Keratinocyte (primary cell): ENCODE results near the gene NDUFC2.

Experiments used
- EZH2 ChIP-seq: IDR thresholded peaks from one replicate; pipeline ENCODE4 v1.6.1; 2012; ENCODE audit warnings: inconsistent platforms, mild to moderate bottlenecking, low read length, moderate library complexity
- TF ChIP-seq, protein P1 (sequence below), 3 experiments: IDR thresholded peaks in 1 of 3; conservative IDR thresholded peaks in 1 of 3; optimal IDR thresholded peaks in 1 of 3; 2 replicates in 2 of 3; 3 replicates in 1 of 3; pipeline versions ENCODE3 to v1.5.1; 2011; ENCODE audit warnings: low read length in 3 of 3, mild to moderate bottlenecking in 3 of 3, moderate library complexity in 2 of 3, control low read depth in 1 of 3, inconsistent platforms in 1 of 3; ENCODE audit not compliant: insufficient read depth in 2 of 3; ENCODE audit errors: extremely low read depth in 1 of 3

DNA sequence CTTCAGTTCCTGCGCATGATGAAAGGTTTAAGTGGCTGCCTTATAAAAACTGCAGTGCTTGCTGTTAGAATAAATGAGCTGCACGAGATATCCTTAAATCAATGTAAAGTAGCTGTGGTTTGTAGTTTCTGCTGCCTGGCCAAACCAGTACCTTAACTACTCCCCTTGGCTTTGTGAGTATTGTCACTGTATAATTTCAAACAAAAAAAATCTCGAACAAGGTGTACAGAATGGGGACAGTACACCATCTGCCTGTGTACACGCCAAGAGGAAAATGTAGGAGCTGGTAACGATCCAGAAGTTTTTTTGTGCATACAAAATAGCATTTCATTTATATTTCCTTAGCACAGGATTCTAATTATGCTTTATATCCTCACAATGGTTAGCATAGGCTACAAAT lies 20.6 kb upstream of the NDUFC2 start:
- TF ChIP-seq, protein P1, sequence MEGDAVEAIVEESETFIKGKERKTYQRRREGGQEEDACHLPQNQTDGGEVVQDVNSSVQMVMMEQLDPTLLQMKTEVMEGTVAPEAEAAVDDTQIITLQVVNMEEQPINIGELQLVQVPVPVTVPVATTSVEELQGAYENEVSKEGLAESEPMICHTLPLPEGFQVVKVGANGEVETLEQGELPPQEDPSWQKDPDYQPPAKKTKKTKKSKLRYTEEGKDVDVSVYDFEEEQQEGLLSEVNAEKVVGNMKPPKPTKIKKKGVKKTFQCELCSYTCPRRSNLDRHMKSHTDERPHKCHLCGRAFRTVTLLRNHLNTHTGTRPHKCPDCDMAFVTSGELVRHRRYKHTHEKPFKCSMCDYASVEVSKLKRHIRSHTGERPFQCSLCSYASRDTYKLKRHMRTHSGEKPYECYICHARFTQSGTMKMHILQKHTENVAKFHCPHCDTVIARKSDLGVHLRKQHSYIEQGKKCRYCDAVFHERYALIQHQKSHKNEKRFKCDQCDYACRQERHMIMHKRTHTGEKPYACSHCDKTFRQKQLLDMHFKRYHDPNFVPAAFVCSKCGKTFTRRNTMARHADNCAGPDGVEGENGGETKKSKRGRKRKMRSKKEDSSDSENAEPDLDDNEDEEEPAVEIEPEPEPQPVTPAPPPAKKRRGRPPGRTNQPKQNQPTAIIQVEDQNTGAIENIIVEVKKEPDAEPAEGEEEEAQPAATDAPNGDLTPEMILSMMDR (optimal IDR thresholded peaks at IDR 0.05 in 1 of 3, IDR thresholded peaks at IDR 0.05 in 1 of 3, conservative IDR thresholded peaks at IDR 0.05 in 1 of 3; ENCODE audit: extremely low read depth in 1 of 3, insufficient read depth in 2 of 3, low read length in 3 of 3): no peak
- TF ChIP-seq EZH2: no peak
